Measurements from ENCODE around the gene CFAP99.

DNA sequence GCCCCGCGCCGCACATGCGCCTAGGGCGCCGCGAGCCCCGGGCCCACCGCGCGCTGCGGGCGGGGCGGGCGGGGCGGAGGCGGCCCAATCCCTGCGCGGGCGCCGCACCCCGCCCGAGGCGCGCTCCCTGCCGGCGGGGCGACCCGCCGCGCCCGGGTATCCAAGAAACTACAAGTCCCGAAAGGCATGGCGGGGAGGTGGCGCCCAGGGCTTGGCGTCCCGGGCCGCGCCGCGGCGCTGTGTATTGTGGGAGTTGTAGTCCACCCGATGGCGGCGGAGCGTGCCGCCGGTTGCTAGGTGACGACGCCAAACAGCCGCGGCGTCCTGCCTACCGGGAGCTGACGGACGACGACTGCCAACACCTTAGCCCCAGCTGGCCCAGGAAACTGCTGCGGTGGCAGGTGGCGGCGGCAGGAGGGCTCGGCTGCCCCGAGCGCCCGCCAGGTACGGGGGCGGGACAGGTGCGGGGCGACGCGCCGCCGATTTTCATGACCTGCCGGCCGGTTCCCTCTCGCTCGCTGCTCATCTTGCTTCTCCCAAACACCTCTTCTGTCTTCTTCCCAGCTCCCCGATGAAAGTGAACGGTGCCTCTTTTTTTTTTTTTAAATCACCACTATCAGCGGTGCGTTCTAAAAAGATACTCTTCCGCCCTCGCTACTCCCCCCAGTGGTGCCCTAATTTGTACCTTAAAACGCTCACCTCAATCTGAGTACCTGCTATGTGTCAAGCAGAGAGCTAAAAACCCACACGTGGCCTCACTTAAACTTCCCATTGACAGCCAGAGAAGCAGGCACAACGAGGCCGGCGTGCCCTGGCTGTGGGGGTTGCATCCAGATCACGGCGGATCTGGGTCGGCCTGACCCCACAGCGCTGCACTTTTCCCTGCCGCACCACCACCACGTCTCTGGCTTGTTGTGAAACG is at the start of gene CFAP99:
- TF ChIP-seq POLR2A (IDR thresholded peaks at IDR 0.05; ENCODE audit: low read depth, low read length) (no peak), TAF1 (IDR thresholded peaks at IDR 0.05; ENCODE audit: borderline replicate concordance, low read depth, low read length) (no peak), POLR2AphosphoS5 (IDR thresholded peaks at IDR 0.05; ENCODE audit: low read depth, low read length) (no peak)
